ENCODE measurements around the gene LITAFD. TPM values are rescaled to one million over a fixed set of nuclear protein-coding genes. Genes with fewer than 3 reads are reported as not detected.
"Not testable (repeated sequence)": the region's sequence is repeated elsewhere in the genome, so short reads cannot be mapped to it uniquely, and the experiment has no call there.

The LITAFD gene
- total RNA-seq: not detected
- not detected for polyA plus RNA-seq

- no peak for DNase-seq (ENCODE audit: extremely low spot score)
- H3K4me3 ChIP-seq (ENCODE audit: low read depth, low read length): no peak within 1 kb of the TSS
- no peaks in the 10 kb centered on the region for H3K4me1 ChIP-seq (ENCODE audit: insufficient read depth)
- WGBS: 67% methylated on average over 10 of the region's 10 CpGs
- no peak within 1 kb of the TSS for H3K27ac ChIP-seq (ENCODE audit: low read depth)
- no peaks in the 10 kb centered on the region for H3K36me3 ChIP-seq (ENCODE audit: insufficient read depth)
These were observed at the start of gene LITAFD for GRCh38 chr16:8882041-8882617. LITAFD (plus strand) TSS chr16:8882351; CDS start chr16:8884356, 2,005 bp downstream.

GRCh38 chr16:8832717-8833105, 49.4 kb upstream of the LITAFD start:
- WGBS: 70% methylated on average over 16 of the region's 16 CpGs
- no peak overlapping the region for H3K4me3 ChIP-seq (ENCODE audit: low read depth, low read length)
- no peaks in the 10 kb centered on the region for H3K36me3 ChIP-seq (ENCODE audit: insufficient read depth)
- H3K27ac ChIP-seq (ENCODE audit: low read depth): no peak overlapping the region
- H3K4me1 ChIP-seq (ENCODE audit: insufficient read depth): no peaks in the 10 kb centered on the region
- DNase-seq (ENCODE audit: extremely low spot score): no peak

- not testable (repeated sequence) for H3K27ac ChIP-seq (ENCODE audit: low read depth); H3K4me3 ChIP-seq (ENCODE audit: low read depth, low read length); H3K36me3 ChIP-seq (ENCODE audit: insufficient read depth); H3K4me1 ChIP-seq (ENCODE audit: insufficient read depth); DNase-seq (ENCODE audit: extremely low spot score)
- 92% methylated on average over 7 of the region's 7 CpGs for WGBS
These were observed 45.4 kb upstream of the LITAFD start for GRCh38 chr16:8836797-8837196.

GRCh38 chr16:8837594-8837993, 44.6 kb upstream of the LITAFD start:
- WGBS: 84% methylated on average over 15 of the region's 15 CpGs

GRCh38 chr16:8842016-8842415, 40.1 kb upstream of the LITAFD start:
- not testable (repeated sequence) for H3K4me1 ChIP-seq (ENCODE audit: insufficient read depth); H3K36me3 ChIP-seq (ENCODE audit: insufficient read depth); H3K4me3 ChIP-seq (ENCODE audit: low read depth, low read length); H3K27ac ChIP-seq (ENCODE audit: low read depth); DNase-seq (ENCODE audit: extremely low spot score)
- WGBS: 53% methylated on average over 4 of the region's 4 CpGs

More at GRCh38 chr16:8837594-8837993, 44.6 kb upstream of the LITAFD start:
- H3K36me3 ChIP-seq (ENCODE audit: insufficient read depth); H3K4me3 ChIP-seq (ENCODE audit: low read depth, low read length); DNase-seq (ENCODE audit: extremely low spot score); H3K27ac ChIP-seq (ENCODE audit: low read depth); H3K4me1 ChIP-seq (ENCODE audit: insufficient read depth): not testable (repeated sequence)

- not testable (repeated sequence) for H3K4me1 ChIP-seq (ENCODE audit: insufficient read depth); H3K36me3 ChIP-seq (ENCODE audit: insufficient read depth); H3K4me3 ChIP-seq (ENCODE audit: low read depth, low read length); H3K27ac ChIP-seq (ENCODE audit: low read depth); DNase-seq (ENCODE audit: extremely low spot score)
- 53% methylated on average over 12 of the region's 12 CpGs for WGBS
These were observed 38.9 kb upstream of the LITAFD start for GRCh38 chr16:8843296-8843695.

- no peak overlapping the region for H3K4me3 ChIP-seq (ENCODE audit: low read depth, low read length)
- 94% methylated on average over 7 of the region's 7 CpGs for WGBS
- H3K4me1 ChIP-seq (ENCODE audit: insufficient read depth): no peaks in the 10 kb centered on the region
- H3K27ac ChIP-seq (ENCODE audit: low read depth): no peak overlapping the region
- DNase-seq (ENCODE audit: extremely low spot score): no peak
- peaks cover 2% of the 10 kb centered on the region for H3K36me3 ChIP-seq (ENCODE audit: insufficient read depth)
These were observed 36.4 kb upstream of the LITAFD start for GRCh38 chr16:8845699-8846298.

GRCh38 chr16:8846401-8846932, 35.7 kb upstream of the LITAFD start:
- no peak overlapping the region for H3K27ac ChIP-seq (ENCODE audit: low read depth)
- H3K4me1 ChIP-seq (ENCODE audit: insufficient read depth): no peaks in the 10 kb centered on the region
- WGBS: 94% methylated on average over 10 of the region's 10 CpGs
- no peak for DNase-seq (ENCODE audit: extremely low spot score)
- peaks cover 2% of the 10 kb centered on the region for H3K36me3 ChIP-seq (ENCODE audit: insufficient read depth)
- H3K4me3 ChIP-seq (ENCODE audit: low read depth, low read length): no peak overlapping the region

- no peak overlapping the region for H3K4me3 ChIP-seq (ENCODE audit: low read depth, low read length)
- H3K4me1 ChIP-seq (ENCODE audit: insufficient read depth): no peaks in the 10 kb centered on the region
- no peak overlapping the region for H3K27ac ChIP-seq (ENCODE audit: low read depth)
- DNase-seq (ENCODE audit: extremely low spot score): no peak
- WGBS: 82% methylated on average over 13 of the region's 13 CpGs
- peaks cover 2% of the 10 kb centered on the region for H3K36me3 ChIP-seq (ENCODE audit: insufficient read depth)
These were observed 35.0 kb upstream of the LITAFD start for GRCh38 chr16:8847145-8847544.

- Histone ChIP-seq H3K36me3 (ENCODE audit: insufficient read depth) (peaks cover 2% of the 10 kb centered on the region), H3K4me3 (ENCODE audit: low read depth, low read length) (no peak overlapping the region), H3K27ac (ENCODE audit: low read depth) (no peak overlapping the region), H3K4me1 (ENCODE audit: insufficient read depth) (no peaks in the 10 kb centered on the region)
- 91% methylated on average over 15 of the region's 15 CpGs for WGBS
- DNase-seq (ENCODE audit: extremely low spot score): no peak
These were observed 34.5 kb upstream of the LITAFD start for GRCh38 chr16:8847623-8848022.

- Histone ChIP-seq H3K36me3 (ENCODE audit: insufficient read depth) (peaks cover 2% of the 10 kb centered on the region), H3K4me3 (ENCODE audit: low read depth, low read length) (no peak overlapping the region), H3K27ac (ENCODE audit: low read depth) (no peak overlapping the region), H3K4me1 (ENCODE audit: insufficient read depth) (no peaks in the 10 kb centered on the region)
- no peak for DNase-seq (ENCODE audit: extremely low spot score)
- 88% methylated on average over 26 of the region's 26 CpGs for WGBS
These were observed 33.8 kb upstream of the LITAFD start for GRCh38 chr16:8848231-8848938.

- Histone ChIP-seq H3K27ac (ENCODE audit: low read depth) (no peak overlapping the region), H3K4me1 (ENCODE audit: insufficient read depth) (no peaks in the 10 kb centered on the region), H3K36me3 (ENCODE audit: insufficient read depth) (peaks cover 2% of the 10 kb centered on the region), H3K4me3 (ENCODE audit: low read depth, low read length) (no peak overlapping the region)
- no peak for DNase-seq (ENCODE audit: extremely low spot score)
- WGBS: 65% methylated on average over 8 of the region's 8 CpGs
These were observed 33.2 kb upstream of the LITAFD start for GRCh38 chr16:8848939-8849391.

- no peak overlapping the region for H3K4me3 ChIP-seq (ENCODE audit: low read depth, low read length)
- WGBS: 78% methylated on average over 19 of the region's 19 CpGs
- no peak for DNase-seq (ENCODE audit: extremely low spot score)
- peaks cover 4% of the 10 kb centered on the region for H3K36me3 ChIP-seq (ENCODE audit: insufficient read depth)
- H3K27ac ChIP-seq (ENCODE audit: low read depth): no peak overlapping the region
- no peaks in the 10 kb centered on the region for H3K4me1 ChIP-seq (ENCODE audit: insufficient read depth)
These were observed 32.6 kb upstream of the LITAFD start for GRCh38 chr16:8849411-8850011.

Data from urinary bladder (tissue), 4 donors.